RWPE2 (cell line): ENCODE data around the gene CHST13.

Source experiments
- ATAC-seq: fragments of 200-7000 bp; cut with Tn5 transposase; 3 replicates; pipeline ENCODE4 v1.9.1; 2021; ENCODE audit warnings: low read depth
- DNase-seq: peaks from one replicate; pipeline ENCODE4 v3.0.0-alpha.2; 2020; ENCODE audit warnings: low spot score
- H3K27ac ChIP-seq: fragments of 450-650 bp; 2 replicates; pipeline ENCODE4 v1.5.1; 2017; ENCODE audit warnings: mild to moderate bottlenecking; ENCODE audit not compliant: poor library complexity, severe bottlenecking
- H3K27me3 ChIP-seq: fragments of 250-450 bp; sonication (Bioruptor Pico); 2 replicates; pipeline ENCODE4 v1.5.1; 2021; ENCODE audit warnings: mild to moderate bottlenecking, moderate library complexity; ENCODE audit not compliant: insufficient read depth, poor library complexity, severe bottlenecking
- H3K36me3 ChIP-seq: fragments of 250-450 bp; sonication (Bioruptor Pico); 2 replicates; pipeline ENCODE4 v1.5.1; 2020; ENCODE audit warnings: low read depth, mild to moderate bottlenecking, moderate library complexity
- H3K4me1 ChIP-seq: fragments of 250-450 bp; sonication (Bioruptor Pico); 2 replicates; pipeline ENCODE4 v1.5.1; 2021; ENCODE audit warnings: mild to moderate bottlenecking, moderate library complexity; ENCODE audit not compliant: insufficient read depth, poor library complexity, severe bottlenecking
- H3K4me3 ChIP-seq: fragments of 250-450 bp; sonication (Bioruptor Pico); 2 replicates; pipeline ENCODE4 v1.5.1; 2021; ENCODE audit warnings: mild to moderate bottlenecking, moderate library complexity; ENCODE audit not compliant: severe bottlenecking
- H3K9me3 ChIP-seq: fragments of 250-450 bp; sonication (Bioruptor Pico); 2 replicates; pipeline ENCODE4 v1.5.1; 2021; ENCODE audit warnings: mild to moderate bottlenecking, moderate library complexity; ENCODE audit not compliant: severe bottlenecking
- CTCF ChIP-seq: fragments of 450-650 bp; IDR thresholded peaks from one replicate; pipeline ENCODE4 v1.5.1; 2017; ENCODE audit warnings: mild to moderate bottlenecking, moderate library complexity; ENCODE audit not compliant: poor library complexity, severe bottlenecking

The CHST13 gene

GRCh38 chr3:126569390-126569975, 45.5 kb downstream of the CHST13 start:
- Histone ChIP-seq H3K27ac (no peak overlapping the region), H3K4me3 (no peak overlapping the region), H3K27me3 (peaks cover 5% of the 10 kb centered on the region), H3K36me3 (no peaks in the 10 kb centered on the region), H3K4me1 (no peaks in the 10 kb centered on the region), H3K9me3 (no peaks in the 10 kb centered on the region)
- no peak for DNase-seq
- ATAC-seq: no peak
- no peak for TF ChIP-seq CTCF

GRCh38 chr3:126570103-126570541, 46.2 kb downstream of the CHST13 start:
- no peak for TF ChIP-seq CTCF
- Histone ChIP-seq H3K27me3 (peaks cover 5% of the 10 kb centered on the region), H3K36me3 (no peaks in the 10 kb centered on the region), H3K4me3 (no peak overlapping the region), H3K4me1 (no peaks in the 10 kb centered on the region), H3K27ac (no peak overlapping the region), H3K9me3 (no peaks in the 10 kb centered on the region)
- ATAC-seq (no peak; the same call in 2 of the 3 replicates), DNase-seq (no peak)

GRCh38 chr3:126571078-126571477, 47.1 kb downstream of the CHST13 start:
- no peak for TF ChIP-seq CTCF
- Histone ChIP-seq H3K9me3 (no peaks in the 10 kb centered on the region), H3K36me3 (no peaks in the 10 kb centered on the region), H3K27me3 (peaks cover 5% of the 10 kb centered on the region), H3K4me1 (no peaks in the 10 kb centered on the region), H3K4me3 (no peak overlapping the region), H3K27ac (no peak overlapping the region)
- no peak for ATAC-seq
- no peak for DNase-seq

GRCh38 chr3:126573492-126574117, 49.6 kb downstream of the CHST13 start:
- no peak for DNase-seq
- Histone ChIP-seq H3K4me1 (no peaks in the 10 kb centered on the region), H3K9me3 (no peaks in the 10 kb centered on the region), H3K4me3 (no peak overlapping the region), H3K27ac (no peak overlapping the region), H3K27me3 (no peaks in the 10 kb centered on the region), H3K36me3 (no peaks in the 10 kb centered on the region)
- TF ChIP-seq CTCF: no peak
- no peak for ATAC-seq

- H3K4me3 ChIP-seq: no peak overlapping the region
- no peak for TF ChIP-seq CTCF
- no peaks in the 10 kb centered on the region for H3K4me1 ChIP-seq
- peaks cover 5% of the 10 kb centered on the region for H3K27me3 ChIP-seq
- ATAC-seq (no peak), DNase-seq (no peak)
- no peaks in the 10 kb centered on the region for H3K9me3 ChIP-seq
- no peak overlapping the region for H3K27ac ChIP-seq
- no peaks in the 10 kb centered on the region for H3K36me3 ChIP-seq
Measured at GRCh38 chr3:126577261-126577660, 53.3 kb downstream of the CHST13 start.
